Stimulated activated CD8-positive, alpha-beta memory T cell treated with anti-CD3 and anti-CD28 coated beads, Interleukin-4, amount 100 ng/mL, for 24 hours (primary cell): ENCODE results near the gene GPR107.

Source experiments
- DNase-seq: peaks from one replicate; pipeline ENCODE4 v3.0.0-alpha.2; 2020; ENCODE audit warnings: low read depth

The GPR107 gene

DNA sequence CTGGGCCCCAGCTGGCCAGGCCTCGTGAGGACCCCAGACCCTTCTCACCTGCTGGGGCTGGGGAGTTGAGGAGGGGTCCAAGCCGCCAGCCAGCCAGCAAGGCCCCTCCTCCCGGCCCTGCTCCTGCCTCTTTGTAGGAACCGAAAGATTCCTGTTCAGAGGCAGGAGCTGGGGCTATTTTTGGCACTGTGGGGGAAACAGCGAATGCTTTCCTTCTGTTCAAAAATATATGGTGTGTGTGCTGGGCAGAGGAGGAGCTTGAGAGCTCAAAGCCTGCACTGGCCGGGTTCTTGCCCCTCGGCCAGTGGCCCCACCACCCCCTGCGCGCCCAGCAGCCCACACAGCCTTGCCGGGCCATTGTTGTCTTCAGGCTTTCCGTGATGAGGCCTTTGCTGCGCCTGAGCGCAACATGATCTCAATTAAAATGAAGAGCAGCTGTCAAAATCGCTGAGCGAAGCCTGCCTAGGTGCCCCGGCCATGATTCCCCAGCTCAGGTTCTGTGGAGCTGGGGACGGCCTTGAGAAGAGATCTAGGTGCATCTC lies 131.9 kb downstream of the GPR107 start:
- no peak for DNase-seq

DNA sequence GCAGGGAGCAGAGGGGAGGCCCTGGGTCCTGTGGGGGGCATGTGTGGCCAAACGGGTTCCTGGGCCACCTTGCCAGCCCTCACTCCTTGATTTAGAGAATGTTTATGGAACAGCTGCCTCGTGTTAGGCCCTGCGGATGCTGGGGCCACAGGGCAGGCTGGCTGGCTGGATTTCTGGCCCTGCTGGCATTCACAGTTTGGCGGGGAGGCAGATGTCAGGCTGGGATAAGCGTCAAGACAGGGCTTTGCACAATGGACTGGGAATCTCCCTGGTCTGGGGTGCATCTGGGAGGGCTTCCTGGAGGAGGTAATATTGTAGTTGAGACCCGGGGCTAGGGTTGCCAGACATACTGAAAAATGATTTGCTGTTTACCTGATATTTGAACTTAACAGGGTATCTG lies 132.3 kb downstream of the GPR107 start:
- no peak for DNase-seq

DNA sequence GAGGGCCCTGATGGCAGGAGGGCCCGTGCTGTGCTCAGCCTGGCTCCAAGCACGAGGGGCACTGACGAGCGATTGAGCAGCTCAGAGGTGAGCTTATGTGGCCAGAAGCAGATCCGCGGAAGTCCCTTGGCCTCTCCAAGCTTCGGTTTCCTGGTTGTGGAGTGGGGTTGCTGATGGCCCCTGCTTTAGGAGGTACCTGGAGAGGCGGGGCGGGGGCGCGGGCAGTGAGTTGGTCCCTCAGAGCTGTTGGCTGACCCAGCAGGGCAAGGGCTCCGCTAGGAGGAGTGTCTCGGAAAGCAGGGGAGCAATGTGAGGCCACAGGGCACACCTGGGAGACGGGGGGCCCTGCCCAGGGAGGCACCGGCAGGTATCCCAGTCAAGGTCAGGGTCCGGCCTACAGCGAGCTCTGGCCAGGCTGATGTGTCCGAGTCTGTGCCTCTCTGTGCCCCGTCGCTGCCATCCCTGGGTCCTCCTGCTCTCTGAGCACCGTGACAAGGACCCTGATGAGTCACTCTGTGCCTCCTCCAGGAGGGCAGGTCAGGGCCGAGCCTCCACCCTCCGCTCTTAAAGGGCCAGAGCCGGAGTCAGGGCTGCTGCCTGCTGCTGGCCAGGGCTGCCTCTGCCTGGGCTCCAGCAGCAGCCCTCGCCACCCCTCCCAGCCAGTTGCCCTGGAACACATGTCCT lies 133.3 kb downstream of the GPR107 start:
- no peak for DNase-seq

DNA sequence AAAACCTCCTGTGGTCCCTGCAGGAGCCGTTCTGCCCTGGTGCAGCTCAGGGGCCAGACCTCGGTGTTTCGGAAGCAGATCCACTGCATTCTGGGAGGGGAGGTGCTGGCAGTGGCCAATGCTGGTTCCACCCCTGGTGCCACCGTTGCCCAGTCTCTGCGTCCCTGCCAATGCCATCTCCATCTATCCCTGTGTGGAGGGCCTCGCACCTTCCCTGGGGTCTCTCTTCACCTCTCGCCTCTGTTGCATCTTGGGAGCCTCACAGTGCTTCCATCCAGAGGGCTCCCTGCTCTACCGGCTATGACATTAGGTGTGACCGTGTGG lies 133.8 kb downstream of the GPR107 start:
- no peak for DNase-seq

DNA sequence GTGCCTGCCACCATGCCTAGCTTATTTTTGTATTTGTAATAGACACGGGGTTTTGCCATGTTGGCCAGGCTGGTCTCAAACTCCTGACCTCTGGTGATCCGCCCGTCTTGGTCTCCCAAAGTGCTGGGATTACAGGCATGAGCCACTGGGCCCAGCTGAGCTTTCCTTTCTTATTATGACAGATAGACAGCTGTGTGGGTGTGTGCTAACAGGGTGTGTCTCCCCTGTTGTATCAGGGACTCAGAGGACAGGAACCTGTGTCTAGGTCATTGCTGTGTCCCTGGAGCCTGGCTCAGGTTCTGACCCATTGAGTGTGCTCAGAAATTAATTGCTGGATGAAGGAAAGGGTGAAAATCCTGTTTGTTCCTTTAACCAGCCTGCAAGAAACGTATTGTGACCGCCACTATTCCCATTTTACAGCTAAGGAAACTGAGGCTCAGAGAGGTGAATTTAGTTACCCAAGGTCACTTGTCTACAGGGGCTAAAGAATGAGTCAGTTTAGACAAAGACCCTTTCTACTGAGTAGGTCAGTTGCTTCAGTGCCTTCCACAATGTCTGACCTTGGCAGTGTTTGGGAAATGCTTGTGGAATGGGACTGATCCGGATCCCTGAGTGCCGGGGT lies 135.3 kb downstream of the GPR107 start:
- DNase-seq, result no peak
